HG02981 (cell line): ENCODE data around the gene INTS14.
A peak's percentile ranks its signal among the peaks of the same experiment; 100 is the strongest.

Experiments
- ATAC-seq: cut with Tn5 transposase; IDR thresholded peaks from one replicate; pipeline ENCODE4 v1.9.1; 2021; ENCODE audit warnings: mild to moderate bottlenecking, moderate library complexity; ENCODE audit not compliant: unreplicated experiment

Gene INTS14

DNA sequence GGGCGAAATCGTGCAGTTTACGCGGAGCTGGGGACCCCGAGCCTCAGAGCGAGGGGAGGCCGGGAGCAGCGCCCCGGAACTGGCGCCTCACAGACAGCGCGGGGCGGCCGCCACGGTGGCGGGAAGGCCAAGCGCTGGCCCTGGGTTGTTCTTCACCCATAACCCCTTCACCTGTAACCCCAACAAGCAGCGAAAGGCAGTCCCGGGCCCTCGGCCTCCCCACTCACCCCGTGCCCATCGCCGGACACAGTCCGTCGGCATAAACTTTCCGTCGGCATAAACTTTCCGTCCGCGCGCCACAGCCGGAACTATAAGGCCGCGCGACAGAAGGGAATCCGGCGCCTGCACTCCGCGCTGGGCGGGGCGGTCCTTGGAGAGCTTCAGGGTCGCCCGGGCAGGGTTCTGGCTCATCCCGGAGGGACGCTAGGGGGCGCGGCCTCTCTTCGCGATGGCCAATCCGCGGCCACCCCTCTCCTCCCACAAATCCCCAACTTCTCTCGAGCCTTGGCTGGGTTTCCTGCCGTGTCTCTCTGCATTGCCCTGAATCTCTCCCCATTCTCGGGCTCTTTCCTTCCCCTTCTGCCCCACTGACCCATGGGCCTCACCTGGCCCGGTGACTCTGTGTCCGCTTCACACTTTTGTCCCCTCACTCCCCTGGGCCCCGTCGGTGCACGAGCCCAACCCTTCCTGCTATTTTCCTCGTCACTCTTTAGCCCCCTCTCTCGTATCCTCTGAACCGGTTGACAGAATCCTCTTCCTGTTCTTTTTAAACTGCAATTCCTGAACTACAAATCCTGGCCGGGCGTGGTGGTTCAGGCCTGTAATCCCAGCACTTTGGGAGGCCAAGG is at the start of gene INTS14:
Gene INTS14, minus strand, starts transcription at position 261 of the 848 bp plus-strand sequence. CDS start 3,751 bp downstream, outside the sequence.
- ATAC-seq: peak; percentile 93

DNA sequence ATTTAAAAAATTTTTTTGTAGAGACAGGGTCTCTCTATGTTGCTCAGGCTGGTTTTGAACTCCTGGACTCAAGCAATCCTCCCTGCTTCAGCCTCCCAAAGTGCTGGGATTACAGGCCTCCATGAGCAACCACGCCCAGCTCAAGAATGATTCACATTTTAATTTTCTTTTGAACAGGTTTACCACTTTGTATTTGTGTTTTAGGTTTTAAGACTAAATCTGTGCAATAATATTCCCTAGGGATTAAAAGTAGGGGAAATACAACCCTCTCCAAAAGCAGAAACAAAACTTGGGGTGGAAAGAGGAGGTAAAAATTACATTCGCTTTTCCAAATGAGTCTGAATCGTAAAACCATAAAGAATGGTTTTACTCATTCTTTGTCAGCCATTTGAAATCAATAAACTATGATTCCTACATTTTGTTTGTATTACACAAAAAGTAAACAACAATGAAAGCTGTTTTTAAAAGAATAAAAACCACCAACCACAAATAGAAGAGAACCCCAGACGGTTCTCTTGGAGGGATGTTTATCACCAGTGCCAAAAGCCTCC is 48.6 kb upstream of the INTS14 start:
- no peak for ATAC-seq

DNA sequence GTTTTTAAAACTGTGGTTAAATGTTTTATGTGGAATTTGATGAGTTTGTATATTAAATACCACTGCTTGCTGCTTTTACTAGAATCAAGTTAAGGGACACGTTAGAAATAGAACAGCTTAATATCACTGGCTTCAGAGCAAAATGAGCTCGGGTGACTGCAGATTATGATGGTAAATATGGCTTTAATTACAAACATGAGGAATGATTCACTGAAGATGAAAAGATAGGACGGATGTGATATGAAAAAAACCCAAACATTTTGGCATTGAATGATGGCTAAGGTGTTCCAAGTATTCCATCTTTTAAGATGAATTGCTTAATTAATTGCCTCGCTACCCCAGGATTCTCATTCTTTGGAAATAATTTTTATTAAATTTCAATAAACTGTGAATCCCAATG is 44.5 kb upstream of the INTS14 start:
- ATAC-seq: no peak

DNA sequence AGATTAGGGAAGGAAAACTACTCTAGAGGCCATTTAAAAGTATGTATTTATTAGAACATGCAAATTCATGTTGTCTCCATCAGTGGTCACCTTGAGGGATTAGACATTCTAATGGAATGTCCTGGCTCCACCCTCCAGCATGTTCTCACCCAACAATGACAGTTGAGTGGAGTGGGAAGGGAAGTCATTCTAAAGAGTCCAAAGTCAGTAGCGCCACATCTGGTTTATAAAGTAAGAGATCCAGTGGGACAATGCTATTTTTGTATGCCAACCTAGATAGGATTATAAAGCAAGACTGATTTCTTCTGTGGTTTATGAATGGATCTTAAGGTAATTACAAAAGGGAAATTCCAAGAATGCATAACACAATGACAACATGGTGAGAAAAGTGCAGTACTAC is 44.1 kb upstream of the INTS14 start:
- ATAC-seq: no peak

DNA sequence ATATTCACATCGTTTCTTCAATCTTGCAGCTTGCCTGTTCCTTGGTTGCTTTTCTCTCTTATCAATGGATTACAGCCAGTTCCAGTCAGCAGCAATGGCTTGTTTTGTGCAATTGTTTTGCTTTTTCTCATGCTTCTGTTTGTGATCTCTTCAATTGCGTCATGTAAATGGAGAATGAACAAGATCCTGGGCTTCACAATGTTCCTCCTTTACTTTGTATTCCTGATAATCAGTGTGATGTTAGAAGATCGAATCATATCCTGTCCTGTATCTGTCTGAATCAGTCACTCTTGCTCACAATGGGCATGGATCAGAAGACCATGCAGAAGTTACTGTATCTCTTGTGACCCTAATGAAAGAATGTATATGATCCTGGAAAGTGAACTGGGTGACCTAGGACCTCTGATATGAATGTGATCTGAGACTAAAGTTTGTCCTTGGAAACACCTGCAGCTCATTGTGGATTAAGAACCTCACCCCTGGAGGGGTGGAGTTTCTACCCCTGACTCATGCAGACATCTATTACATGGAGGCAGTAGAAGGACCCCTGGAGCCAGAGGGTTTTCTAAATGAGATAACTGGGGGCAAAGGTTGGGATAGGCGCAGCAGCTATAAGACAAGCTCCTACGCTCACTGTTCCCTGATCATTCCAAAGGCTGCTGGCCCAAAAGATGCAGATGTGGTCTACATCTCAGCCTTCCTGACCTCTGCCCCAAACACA is 43.0 kb upstream of the INTS14 start:
- no peak for ATAC-seq

DNA sequence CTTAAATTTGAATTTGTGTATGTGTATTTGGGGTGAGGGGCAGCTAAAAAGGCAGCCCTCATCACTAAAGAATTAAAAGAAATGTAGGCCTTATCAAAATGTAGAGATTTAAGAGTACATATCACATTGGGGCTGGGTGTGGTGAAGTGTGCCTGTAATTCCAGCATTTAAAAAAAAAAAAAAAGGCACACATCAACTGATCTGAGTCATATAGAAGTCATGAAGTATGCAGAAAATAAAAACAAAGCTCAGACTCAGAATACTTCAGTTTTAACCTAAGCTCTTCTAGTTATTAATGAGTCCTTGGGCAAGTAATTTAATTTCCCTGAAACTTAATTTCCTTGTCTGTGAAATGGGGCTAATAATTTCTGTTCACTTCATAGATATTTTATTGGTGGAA is 42.4 kb upstream of the INTS14 start:
- no peak for ATAC-seq

DNA sequence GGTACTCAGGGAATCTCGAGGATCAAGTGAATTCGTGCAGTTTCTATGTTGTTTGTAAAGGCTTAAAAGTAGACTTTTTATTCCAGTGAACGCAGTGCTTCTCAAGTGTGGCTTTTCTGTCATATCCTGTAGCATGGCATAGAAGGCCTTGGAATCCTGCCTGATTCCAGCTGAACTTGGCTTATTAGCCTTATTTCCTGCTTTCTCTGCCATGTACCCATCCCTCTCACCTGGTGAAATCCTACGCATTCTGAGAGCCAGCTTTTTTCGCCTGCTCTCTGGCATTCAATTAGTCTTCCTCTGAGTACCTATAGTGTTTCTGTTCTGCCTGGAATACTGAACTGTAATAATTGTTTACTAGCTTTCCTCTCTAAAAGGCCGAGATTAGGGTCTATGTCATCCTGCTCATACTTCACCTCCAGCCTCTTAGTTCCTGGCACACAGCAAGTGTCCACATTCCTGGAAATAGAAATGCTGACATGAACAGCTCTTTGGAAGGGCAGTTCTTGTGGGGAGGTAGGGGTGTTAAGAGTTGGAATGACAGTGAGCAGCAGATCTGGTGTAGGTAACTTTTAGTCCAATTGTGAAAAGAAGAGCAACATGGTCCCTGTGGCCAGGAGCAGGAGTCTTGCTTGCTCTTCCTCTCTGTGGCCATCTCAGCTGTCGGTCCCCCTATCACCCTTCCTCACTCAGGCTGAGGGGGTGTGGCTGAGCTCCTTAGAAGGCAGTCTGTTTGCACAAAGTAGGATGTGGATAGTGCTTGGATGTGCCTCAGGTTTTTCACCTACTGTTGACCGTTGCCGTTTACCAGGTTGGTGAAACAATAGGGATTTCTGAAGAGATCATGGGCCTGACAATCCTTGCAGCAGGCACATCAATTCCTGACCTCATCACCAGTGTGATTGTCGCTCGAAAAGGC is 41.2 kb upstream of the INTS14 start:
- ATAC-seq: no peak

DNA sequence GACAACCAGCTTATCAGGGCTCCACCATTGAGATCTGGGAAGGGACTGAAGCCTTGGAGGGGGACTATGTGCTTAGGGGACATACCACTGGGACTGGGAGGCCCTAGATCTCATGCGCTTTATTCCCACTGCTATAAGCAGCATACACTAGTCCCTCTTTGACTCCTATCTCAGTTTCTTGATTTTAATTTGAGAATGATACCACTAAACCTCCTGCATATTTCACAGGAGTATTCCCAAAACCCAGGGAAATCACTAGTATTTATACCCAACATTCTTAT is 40.1 kb upstream of the INTS14 start:
- no peak for ATAC-seq

DNA sequence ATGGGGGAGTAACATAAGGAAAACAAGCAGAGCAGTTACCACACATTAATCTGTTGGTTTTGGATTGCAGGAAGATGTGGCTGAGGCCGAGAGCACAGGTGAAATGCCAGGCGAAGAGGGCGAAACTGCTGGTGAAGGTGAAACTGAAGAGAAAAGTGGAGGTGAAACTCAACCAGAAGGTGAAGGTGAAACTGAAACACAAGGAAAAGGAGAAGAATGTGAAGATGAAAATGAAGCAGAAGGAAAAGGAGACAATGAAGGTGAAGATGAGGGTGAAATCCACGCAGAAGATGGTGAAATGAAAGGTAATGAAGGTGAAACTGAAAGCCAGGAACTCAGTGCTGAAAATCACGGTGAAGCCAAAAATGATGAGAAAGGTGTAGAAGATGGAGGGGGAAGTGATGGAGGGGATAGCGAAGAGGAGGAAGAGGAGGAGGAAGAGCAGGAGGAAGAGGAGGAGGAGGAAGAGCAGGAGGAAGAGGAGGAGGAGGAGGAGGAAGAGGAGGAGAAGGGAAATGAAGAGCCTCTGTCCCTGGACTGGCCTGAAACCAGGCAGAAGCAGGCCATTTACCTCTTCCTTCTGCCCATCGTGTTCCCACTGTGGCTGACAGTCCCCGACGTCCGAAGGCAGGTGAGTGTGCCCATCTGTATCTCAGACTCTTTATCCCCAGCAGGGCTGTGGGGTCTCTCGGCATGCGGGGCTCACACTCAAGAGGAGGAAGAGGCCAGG is 39.5 kb upstream of the INTS14 start:
- ATAC-seq: no peak

DNA sequence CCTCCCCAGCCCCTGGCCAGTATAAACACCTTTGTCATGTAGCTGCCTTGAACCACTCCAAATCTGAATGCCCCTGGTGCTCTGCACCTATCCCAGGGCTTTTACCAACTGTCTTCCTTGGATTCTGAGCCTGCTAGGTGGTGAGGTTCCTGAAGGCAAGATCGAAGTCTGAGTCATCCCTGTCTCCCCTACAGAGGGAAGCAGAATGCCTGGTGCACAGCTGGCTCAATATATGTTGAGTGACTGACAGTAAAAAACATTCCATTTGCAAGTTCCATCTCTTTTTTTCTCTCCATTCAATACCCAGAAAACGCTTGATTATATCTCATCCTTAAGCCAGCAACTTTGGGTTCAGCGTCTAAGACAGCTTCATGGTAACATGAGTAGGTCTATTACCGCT is 35.6 kb upstream of the INTS14 start:
- no peak for ATAC-seq

DNA sequence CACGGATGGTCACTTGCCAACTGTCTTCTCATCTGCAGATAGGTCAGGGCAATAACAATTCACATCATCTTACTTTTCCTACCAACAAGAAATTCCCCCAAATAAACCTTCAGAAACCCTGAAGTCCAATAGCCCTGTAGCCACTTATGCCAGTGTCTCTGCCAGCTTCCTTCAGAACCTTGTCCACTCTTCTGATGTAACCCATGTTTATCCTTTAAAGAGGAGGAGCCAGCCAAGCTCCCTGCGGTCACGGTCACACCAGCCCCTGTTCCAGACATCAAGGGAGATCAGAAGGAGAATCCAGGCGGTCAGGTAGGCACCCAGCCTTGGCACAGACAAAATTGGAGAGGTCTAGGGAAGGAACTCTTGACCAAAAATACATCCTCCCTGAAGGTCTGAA is 34.5 kb upstream of the INTS14 start:
- no peak for ATAC-seq

DNA sequence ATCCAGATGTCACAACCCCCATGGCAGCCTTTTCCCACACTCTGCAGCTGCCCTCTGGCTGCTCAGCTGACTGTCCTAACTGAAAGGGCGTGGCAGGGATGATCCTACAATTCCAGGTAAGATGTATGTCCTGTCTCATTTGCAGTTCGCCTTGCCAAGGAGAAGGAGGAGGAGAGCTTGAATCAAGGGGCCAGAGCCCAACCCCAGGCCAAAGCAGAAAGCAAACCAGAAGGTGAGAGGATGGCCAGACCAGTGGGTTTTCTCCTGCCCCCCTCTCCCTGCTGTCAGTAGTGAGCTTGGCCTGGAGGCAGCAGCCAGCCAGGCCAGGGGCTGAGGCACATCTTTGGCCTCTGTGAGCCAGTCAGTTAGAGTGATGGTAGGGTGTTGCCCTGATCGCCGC is 33.4 kb upstream of the INTS14 start:
- ATAC-seq: no peak

DNA sequence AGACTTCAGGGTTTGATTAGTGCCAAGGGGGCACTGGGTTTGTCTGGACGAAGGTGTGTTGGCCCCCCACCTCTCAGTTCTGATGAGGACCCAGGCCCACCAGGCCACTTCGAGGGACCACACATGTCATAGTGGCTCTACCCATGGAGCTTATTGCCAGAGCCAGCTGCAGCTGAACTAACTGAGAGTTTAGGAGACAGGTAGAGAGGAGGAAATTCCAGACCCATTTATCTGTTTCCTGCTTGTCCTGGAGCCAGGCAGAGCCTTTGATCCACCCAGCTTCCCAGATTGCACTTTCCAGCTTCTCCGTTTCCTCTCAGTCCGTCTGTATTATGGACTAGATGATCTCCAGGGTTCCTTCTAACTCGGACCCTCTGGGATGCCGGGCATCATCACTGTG is 31.7 kb upstream of the INTS14 start:
- ATAC-seq: no peak

DNA sequence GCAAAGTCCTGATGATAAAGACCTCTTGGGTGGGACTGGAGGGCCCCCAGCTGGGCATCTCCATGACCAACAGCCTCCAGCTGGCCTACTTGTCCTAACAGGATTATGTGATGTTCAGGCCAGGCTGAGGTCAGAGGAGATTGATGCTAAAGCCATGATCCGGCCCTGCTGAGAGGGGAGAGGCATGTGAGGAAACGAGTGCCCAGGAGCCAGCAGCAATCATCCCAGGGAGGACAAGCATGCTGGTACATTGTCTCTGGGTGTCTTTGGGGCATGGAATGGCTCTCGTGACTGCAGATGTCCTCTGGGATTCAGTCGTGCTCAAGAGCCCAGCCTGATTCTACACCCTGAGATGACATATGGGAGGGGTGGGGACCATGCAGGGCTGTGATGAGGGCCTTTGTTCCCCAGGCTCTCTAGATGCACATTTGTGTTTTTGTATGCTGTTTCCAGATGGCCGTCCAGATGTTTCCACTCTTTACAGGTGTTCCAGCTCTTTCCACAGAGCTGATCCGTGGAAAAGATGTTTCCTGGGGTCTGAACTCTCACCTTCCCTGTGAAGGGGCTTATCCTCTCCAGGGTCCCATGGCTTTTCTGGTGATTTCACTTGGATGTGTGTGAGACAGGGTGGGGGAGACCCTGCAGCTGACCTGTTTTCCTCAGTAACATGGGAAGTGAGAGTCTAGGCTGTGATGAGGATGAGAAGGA is 31.0 kb upstream of the INTS14 start:
- no peak for ATAC-seq

DNA sequence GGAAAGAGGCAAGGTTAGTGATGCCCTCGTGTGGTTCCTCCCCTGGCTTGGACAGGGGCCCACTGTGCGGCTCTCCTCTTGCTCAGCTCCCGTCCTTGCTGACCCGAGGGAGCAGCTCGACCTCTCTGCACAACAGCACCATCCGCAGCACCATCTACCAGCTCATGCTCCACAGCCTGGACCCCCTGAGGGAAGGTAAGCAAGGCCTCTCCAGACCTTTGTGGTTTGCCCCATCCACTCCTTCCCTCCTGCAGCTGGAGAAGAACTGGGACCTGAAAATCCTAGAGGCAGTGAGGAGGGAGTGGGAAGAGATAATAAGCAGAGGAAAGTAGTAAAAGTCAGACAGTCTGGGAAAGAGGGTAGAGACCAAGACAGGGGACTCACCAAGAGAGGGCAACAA is 28.6 kb upstream of the INTS14 start:
- no peak for ATAC-seq

DNA sequence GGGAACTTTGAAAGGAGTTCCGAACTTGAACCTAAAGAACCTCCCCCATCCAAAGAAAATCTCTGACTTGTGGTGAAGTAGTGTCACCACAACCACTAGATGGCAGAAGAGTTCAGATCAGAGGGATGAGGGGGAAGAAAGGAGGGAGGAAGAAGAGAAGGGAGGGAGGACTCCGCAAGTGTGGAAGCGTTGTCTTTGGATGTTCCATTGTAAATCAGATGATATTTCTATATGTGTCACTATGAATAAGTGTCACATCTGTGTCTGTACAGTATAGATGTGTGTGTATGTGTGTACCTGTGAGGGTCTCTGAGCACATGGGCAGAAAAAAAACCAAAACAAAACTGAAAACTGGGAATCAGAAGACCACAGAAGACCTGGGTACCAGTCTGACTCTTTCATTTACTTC is 27.8 kb upstream of the INTS14 start:
- no peak for ATAC-seq

DNA sequence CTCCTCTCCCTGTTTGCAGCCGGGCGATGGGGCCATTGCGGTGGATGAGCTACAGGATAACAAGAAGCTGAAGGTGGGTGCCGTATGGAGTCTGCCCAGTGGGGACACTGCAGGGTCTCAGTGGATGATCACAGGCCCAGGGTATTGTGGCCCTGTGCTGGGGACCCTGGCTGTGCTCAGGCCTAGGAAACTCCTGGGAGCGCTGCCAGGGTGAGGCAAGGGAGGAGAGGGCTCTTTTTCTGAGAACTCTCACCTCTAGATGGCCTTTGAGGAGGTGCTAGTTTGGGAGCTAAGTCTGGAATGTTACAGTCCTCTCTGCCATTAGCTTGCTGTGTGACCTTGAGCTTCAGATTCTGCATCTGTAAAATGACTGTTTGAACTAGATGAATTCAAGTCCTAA is 27.2 kb upstream of the INTS14 start:
- no peak for ATAC-seq

DNA sequence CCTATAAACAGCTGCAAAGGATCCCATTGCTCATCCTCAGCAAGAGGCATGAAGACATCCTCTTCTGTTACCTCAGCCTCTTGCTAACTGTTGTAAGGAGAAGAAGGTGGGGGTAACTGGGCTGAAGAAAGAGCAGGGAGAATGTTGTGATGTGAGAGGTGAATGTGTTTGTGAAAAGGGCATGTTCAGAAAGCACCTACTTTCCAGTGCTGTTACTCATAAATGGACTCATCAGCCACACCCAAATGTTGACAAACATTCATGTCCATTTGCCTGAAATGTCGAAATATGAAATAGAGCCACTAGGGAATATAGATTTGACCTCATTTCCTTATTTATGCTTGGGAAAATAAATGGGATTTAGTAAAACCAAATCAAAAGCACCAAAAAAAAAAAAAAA is 23.4 kb upstream of the INTS14 start:
- ATAC-seq: no peak

DNA sequence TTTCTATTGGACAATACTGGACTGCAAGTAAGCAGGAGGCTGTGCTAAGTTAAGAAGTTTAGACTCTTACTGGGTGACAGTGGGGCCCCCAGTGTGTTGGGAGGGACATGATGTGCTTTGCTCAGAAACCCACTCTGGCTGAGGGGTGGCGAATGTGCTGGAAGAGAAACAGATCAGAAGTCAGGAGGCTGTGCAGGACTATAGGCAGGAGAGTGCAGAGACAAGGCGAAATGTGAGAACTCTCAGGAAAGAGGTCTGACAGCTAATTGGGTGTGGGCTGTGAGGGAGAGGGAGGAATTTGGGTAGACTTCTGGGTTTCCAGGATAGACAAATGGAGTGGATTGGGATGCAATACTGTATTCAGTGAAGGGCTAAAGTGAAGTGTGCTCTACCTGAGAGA is 22.8 kb upstream of the INTS14 start:
- no peak for ATAC-seq

DNA sequence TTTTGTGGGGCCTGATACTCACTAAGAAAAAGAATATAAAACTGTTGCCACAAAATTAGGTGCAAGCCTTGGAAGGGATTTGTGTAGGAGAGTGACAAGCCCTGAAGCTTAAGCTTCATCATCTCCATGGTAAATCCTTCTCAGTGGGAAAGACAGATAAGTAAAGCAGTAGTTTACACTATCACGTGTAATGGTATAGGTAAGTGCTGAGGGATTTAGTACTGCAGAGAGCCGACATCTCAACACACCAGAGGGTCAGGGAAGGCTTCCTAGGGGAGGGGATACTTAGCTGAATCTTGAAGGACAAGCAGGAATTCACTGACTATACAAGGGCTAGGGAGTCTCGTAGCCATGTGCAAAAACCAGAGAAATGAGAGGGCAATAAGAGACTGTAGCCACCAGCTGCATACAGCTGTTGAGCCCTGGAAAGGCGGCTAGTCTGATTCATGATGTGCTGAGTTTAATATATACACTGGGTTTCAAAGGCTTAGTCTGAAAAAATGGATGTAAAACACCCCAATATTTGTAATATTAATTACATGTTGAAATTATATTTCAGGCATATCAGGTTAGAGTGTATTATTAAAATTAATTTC is 21.9 kb upstream of the INTS14 start:
- no peak for ATAC-seq
